GM18909 (cell line): Measurements from ENCODE around the gene SNAPC2.
"Not testable (repeated sequence)": the region's sequence is repeated elsewhere in the genome, so short reads cannot be mapped to it uniquely, and the experiment has no call there.

Experiments
- ATAC-seq: cut with Tn5 transposase; IDR thresholded peaks from one replicate; pipeline ENCODE4 v1.9.1; 2021; ENCODE audit warnings: mild to moderate bottlenecking; ENCODE audit not compliant: unreplicated experiment, poor library complexity

The SNAPC2 gene

GRCh38 chr19:7920519-7921301, 572 bp downstream of the SNAPC2 start:
- ATAC-seq: peak; percentile 46

GRCh38 chr19:7921302-7921966, 1.3 kb downstream of the SNAPC2 start:
- ATAC-seq: no peak

DNA sequence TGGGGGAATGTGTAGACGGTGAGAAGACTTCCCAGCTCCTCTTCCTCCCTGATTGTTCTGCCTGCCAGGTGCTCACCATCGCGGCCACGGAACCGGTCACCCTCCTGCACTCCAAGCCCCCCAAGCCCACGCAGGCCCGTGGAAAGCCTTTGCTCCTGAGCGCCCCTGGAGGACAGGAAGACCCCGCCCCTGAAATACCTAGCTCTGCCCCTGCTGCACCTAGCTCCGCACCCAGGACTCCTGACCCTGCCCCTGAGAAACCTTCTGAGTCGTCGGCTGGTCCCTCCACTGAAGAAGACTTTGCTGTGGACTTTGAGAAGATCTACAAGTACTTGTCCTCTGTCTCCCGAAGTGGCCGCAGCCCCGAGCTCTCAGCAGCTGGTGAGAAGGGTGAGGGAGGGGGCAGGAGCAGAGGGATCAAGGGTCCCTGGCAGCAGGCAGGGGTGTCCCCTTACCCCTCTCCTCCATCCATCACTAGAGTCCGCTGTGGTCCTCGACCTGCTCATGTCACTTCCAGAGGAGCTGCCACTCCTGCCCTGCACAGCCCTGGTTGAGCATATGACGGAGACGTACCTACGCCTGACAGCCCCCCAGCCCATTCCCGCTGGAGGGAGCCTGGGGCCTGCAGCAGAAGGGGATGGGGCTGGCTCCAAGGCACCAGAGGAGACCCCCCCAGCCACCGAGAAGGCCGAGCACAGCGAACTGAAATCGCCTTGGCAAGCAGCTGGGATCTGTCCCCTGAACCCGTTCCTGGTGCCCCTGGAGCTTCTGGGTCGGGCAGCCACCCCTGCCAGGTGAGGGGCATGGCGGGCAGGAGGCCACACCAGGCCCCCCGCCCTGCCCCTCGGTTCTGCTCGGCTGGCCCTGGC, 2.1 kb downstream of the SNAPC2 start:
- ATAC-seq: no peak

DNA sequence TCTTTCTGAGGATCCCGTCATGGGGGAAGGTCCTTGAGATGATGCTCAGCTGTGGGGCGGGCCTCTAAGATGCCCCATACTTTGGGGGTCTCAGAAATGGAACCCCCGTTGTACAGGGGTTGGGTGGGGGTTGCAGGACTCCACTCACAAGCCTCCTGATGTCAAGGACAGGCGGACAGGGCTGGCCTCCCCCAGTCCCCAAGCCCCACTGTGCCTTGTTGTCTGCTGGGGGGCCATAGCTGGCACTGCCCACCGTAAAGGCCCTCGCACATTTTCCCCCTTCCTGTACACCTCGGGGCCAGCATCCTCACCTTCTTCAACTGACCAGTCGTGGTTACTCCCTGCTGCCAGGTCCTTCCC, 2.7 kb downstream of the SNAPC2 start:
- no peak for ATAC-seq

GRCh38 chr19:7923295-7924191, 3.4 kb downstream of the SNAPC2 start:
- ATAC-seq: no peak

DNA sequence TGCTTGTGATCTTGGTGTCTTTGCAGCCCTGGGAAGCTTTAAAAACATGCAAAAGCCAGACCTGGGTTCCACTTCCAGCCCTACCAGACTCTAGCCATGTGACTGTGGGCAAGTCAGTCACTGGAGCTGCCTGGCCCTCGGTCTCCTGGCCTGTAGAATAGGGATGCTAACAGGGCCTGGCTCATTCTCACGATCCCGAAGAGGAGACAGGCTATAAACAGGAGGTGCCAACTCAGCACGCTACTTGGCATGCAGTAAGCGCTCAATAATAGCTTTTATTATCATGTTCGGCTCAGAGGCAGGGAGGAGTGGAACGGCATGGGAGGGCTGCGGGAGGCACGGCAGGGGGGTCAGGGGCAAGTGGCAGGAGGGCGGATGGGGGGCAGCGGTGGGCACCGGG, 4.1 kb downstream of the SNAPC2 start:
- no peak for ATAC-seq

GRCh38 chr19:7924651-7925170, 4.6 kb downstream of the SNAPC2 start:
- no peak for ATAC-seq

GRCh38 chr19:7925171-7925851, 5.2 kb downstream of the SNAPC2 start:
- ATAC-seq: no peak

GRCh38 chr19:7926021-7926726, 6.0 kb downstream of the SNAPC2 start, which contains the start of gene CTXN1:
TSS of gene CTXN1 (minus strand) at chr19:7926135. CDS start at chr19:7925538, 597 bp downstream.
- ATAC-seq: no peak

DNA sequence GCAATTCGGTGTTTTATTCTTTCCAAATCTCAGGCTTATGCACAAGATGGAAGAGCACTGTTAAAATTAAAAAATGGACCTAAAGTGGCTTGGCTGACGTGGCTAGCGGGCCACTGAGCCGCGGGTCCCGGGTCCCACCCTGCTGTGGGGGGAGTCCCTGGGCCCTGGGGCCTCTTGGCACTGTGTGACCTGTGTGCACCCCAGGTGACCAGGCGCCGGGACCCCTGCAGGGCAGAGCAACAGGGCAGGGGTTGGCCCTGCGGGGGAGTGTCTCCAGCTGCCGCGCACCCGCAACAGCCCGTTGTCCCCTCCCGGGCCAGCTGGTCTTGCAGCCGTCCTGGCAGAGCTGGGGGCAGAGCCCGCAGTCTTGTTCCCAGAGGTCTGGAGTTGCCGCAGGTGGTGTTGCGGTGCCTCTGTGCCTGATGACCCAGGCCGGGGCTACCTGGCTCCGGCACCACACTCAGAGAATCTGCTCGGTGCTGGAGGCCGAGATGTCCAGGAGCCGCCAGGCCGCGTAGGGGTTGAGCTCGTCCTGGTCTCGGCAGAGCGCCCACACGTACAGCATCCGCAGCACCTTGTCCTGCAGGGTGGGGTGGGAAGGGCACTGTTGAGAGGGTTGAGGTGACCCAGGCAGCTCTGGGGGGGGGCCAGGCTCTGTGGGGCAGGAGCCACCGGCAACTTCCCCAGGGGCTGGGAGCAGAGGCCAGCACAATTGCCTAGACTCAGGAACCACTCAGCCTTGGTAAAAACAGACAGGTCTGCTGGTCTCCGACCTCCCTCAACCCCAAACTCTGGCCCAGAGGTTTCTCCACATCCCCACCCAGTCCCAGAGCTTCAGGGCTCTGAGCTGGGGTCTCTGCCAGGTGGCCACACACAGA, 6.8 kb downstream of the SNAPC2 start:
- ATAC-seq: no peak

- no peak for ATAC-seq
These were observed 7.6 kb downstream of the SNAPC2 start for GRCh38 chr19:7927605-7928333.

GRCh38 chr19:7928334-7928706, 8.2 kb downstream of the SNAPC2 start:
- no peak for ATAC-seq

- no peak for ATAC-seq
These were observed 8.9 kb downstream of the SNAPC2 start for GRCh38 chr19:7928741-7929701.

DNA sequence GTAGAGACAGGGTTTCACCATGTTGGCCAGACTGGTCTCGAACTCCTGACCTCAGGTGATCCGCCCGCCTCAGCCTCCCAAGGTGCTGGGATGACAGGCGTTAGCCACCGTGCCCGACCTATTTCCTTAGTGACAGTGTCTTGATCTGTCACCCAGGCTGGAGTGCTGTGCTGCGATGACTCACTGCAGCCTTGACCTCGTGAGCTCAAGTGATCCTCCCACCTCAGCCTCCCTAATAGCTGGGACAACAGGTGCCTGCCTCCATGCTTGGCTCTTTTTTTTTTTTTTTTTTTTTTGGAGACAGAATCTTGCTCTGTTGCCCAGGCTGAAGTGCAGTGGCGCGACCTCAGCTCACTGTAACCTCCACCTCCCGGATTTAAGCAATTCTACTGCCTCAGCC, 9.9 kb downstream of the SNAPC2 start:
- ATAC-seq: not testable (repeated sequence)

GRCh38 chr19:7930765-7931164, 10.6 kb downstream of the SNAPC2 start:
- no peak for ATAC-seq
